GM19351 (cell line): Measurements from ENCODE around the gene AGBL4.
"Not testable (repeated sequence)": the region's sequence is repeated elsewhere in the genome, so short reads cannot be mapped to it uniquely, and the experiment has no call there.

Experiments
- ATAC-seq: cut with Tn5 transposase; IDR thresholded peaks from one replicate; pipeline ENCODE4 v1.9.1; 2021; ENCODE audit warnings: mild to moderate bottlenecking, moderate library complexity; ENCODE audit not compliant: unreplicated experiment

AGBL4 gene

DNA sequence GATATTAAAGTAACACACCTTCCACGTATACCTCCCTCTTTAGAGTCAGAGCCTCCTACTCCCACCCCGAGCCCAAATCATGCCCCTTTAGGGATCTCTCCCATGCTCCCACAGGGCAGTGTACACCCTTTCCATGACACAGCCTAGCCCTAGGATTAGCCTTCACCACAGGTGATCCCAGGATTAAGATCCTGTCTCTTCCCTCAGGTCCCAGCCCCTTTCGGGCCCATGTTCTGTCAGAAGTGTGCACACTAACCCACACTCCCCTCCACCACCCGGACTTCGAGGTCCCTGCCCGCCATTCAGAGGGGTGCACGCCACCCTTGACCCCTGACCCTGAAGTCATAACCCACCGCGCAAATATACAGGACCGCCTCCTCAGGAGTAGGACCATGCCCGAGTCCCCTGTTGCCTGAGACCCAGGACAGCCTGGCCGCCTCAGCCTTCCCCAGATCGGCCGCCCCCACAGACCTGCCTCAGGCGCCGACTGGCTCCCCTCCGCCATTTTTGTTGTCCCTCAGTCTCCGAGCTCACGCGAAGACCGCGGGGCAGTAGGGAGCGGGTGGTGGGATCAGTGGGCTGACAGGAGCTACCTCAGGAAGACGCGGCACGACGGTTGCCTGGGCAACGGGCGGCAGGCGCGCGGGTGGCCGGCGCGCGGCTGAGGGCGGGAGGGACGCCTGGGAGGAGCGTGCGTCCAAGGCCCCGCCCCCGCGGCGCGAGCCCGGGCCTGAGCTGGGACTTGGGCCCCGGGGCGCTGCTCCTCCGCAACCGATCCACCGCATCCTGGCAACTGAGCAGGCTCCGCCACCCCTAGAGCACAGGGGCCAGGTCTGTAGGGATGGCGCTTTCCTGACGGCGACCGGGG lies at the start of gene AGBL4:
Gene AGBL4, minus strand, starts transcription at position 663 of the 868 bp plus-strand sequence.
- ATAC-seq: no peak

DNA sequence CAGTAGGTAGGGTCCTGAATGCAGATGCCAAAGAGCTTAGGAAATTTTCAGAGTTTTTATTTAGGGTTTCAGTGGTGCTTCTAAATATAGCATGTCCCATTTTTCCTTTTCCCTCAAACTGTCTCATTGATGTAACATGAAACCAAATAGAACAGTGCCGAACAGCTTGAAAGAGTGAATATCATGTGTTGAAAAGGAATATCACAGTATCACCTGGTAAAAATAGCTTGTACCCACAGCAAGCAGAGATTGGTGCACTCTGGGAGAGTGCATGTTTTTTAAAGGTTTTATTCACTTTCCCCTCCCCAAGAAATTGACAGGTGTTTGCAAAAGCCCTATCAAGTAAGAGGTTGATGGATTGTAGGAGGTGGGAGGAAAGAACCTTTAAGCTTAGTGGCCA lies 43.1 kb upstream of the AGBL4 start:
- no peak for ATAC-seq

GRCh38 chr1:50060279-50060678 lies 36.5 kb upstream of the AGBL4 start:
- no peak for ATAC-seq

DNA sequence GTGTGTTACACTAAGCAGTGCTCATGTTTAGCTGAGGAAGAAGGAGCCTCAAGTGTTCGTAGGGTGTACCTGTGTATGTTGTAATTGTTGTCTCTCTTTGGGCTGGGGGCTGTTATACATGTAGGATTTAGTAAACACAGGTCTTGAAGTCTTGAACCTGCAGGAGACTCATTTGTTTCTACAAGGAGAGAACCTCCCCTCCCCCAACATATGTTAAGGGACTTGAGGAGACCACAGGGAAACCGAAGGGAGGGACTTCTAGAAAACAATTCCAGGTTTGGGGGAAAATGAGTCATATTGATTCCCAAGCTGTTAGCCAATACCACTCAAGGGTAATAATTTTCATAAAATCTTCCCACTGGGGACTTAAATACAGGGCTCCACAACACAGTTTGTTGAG lies 25.0 kb upstream of the AGBL4 start:
- ATAC-seq: no peak

DNA sequence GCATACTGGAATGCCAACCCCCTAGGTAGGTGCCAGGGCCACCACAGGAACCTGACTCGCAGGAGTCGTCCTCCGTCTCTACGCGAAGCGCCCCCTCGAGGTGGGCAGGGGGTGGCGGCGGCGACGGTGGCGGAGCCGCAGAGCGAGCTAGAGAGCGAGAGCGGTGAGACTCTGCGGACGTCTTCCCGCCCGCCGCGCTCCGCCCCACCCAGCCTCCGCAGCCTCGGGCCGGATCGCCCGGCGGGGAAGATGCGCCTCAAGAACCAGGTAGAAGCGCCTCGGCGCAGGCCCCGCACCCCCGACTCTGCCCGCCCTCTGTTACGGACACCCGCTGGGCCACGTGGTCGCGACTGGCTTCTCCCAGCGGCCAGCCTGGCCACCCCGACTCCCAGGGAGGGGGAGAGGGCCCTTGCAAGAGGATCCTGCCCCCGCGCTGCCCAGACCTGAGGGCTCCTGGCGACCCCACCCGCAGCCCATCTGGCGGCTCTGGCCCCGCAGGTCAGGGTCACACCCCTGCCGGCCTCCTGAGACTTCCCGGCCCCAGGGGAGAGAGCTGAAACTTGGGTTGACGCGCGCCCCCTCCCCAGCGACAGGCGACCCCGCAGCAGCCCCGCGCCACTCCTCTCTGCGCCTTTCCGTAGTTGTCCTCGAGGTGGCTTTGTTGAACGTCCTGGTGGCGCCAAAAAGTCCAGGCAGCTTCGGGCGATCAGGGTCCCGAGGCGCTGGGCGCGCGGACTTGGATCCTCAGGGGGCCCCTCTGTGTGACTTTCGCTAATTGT lies 24.4 kb upstream of the AGBL4 start:
- no peak for ATAC-seq

DNA sequence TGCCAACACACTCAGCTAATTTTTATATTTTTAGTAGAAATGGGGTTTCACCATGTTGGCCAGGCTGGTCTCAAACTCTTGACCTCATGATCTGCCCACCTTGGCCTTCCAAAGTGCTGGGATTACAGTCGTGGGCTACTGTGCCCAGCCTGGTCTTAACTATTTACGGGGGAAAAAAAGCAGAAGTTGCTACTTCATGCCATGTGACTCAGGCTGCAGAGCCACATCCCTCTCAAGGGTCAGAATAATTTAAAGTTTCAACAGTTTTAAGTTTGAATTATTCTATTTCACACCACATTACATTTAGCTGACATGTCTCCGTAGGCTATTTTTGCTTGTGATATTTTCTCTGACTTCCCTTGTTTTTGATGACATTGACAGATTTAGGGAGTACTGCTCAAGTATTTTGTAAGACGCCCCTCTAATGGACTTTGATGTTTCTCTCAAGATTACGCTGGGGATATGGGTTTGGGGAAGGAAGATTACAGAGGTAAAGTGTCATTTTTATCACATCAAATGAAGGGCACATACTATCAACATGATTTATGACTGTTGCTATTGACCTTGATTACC lies 14.6 kb upstream of the AGBL4 start:
- ATAC-seq: no peak

DNA sequence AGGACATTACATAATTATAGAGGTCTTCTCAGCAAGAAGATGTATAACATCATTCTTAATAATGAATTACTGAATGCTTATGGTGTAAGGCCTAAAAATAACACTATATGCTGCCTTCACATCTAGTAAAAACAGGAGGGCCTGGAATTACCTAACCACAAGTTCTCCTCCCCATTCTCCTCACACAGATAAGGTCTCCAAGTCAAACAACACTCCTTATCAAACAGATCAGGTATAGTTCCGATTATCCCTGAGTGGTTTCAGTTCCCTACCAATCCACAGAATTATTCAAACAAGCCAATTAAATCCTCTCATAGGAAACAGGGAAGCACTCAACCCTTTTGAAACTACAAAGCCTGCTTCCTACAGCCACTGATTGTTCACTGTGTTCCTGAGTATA lies 4.0 kb upstream of the AGBL4 start:
- no peak for ATAC-seq

DNA sequence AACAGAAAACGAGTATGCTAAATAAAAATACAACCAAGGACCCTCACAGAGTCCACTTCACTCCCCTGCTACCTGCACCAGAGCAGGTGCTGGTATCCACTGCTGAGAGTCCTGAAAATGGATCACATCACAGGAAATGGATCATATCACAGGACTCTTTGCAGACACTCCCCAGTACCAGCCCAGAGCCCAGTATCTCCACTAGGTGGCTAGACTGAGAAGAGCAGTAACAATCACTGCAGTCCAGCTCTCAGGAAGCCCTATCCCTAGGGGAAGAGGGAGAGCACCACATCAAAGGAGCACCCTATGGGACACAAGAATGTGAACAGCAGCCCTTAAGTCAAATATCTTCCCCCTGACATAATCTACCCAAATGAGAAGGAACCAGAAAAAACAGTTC lies 28.0 kb downstream of the AGBL4 start:
- ATAC-seq: no peak

- ATAC-seq: no peak
These were observed 52.7 kb downstream of the AGBL4 start for GRCh38 chr1:49971088-49971487.

- no peak for ATAC-seq
These were observed 72.4 kb downstream of the AGBL4 start for GRCh38 chr1:49951385-49951784.

GRCh38 chr1:49915301-49915700 lies 108.5 kb downstream of the AGBL4 start:
- ATAC-seq: not testable (repeated sequence)

GRCh38 chr1:49906365-49906764 lies 117.4 kb downstream of the AGBL4 start:
- ATAC-seq: no peak

DNA sequence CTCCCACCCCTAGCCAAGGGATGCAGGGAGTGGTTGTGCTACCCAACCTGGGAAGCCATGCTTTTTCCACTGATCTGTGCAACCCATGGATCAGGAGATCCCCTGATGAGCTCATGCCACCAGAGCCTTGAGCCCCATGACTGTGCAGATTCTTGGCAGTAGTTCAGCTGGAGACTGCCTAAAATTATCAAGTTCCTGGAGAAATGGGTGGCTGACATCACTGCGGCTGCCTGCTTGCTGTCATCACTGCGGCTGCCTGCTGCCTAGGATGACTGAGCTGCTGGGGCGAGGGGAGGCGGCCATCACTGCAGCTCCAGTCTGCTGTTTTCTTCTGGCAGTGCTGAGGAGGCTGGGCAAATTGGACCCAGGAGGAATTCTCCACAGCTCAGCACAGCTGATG lies 159.2 kb downstream of the AGBL4 start:
- no peak for ATAC-seq

DNA sequence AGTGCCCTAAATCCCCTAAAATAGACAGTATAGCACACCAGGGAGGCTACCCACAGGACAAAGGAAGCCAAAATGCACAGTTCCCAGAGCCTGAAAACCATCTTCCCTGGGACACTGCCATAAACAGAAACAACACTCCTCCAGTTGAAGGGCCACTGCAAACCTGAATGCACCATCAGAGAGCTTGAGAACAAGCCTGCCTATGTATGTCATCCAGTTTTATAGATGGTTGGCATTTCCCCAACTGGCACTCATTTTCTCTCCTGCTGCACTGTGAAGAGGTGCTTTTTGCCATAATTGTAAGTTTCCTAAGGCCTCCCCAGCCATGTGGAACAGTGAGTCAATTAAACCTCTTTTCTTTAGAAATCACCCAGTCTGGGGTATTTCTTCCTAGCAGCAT lies 169.0 kb downstream of the AGBL4 start:
- no peak for ATAC-seq

GRCh38 chr1:49842596-49842995 lies 181.2 kb downstream of the AGBL4 start:
- ATAC-seq: no peak

DNA sequence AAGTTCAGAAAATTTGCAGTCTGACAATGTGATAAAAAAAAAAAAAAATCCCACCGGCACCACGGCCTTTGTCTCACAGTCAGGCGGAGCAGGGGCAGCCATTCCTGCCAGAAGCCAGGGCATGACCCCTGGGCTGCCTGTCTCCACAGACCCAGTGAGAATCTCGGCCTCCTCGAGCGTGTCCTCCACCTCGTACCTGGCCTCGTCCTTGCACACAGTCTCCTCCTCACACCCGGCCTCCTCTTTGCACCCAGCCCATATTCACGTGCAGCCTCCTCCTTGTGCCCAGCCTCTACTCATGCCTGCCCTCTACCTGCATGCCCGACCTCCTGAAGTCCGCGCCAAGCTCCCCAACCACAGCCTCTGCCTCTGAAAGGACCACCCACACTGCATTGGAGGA lies 182.0 kb downstream of the AGBL4 start:
- ATAC-seq: no peak

DNA sequence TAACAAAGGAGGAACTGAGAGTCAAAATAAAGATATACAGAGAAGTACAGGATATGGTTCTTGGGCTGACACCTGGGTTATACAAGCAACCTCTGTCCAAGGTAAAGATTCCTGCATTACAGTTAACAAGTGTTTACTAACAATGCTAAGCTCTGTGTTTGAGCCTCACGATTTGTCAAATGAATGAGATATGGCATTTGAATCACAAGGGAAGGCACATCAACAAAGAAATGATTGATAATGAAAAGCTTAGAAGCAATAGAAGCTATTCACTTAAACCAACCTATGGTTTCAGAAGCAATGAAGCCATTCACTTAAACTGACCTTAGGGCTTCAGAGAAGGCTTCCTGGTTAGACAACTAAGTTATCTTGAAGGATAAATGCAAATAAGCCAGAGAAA lies 199.5 kb downstream of the AGBL4 start:
- no peak for ATAC-seq

DNA sequence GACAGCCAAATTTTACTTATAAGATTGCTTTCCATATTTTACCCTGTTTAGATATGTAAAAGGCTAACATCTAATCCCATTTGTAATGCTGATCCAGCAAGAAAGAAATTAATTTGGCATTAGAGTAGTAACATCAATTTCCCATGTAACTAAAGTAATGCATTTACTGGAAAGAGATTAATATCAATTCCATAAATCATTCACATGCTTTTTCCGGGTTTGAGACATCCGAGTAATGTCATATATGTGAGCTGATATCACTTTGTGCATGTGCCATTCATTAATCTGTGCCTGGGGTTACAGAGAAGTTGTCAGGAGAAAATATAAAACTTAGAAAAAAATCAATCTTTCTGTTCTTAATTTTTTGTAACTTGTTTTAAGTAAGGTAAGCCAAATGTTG lies 206.1 kb downstream of the AGBL4 start:
- ATAC-seq: no peak

GRCh38 chr1:49787013-49787412 lies 236.7 kb downstream of the AGBL4 start:
- ATAC-seq: not testable (repeated sequence)

DNA sequence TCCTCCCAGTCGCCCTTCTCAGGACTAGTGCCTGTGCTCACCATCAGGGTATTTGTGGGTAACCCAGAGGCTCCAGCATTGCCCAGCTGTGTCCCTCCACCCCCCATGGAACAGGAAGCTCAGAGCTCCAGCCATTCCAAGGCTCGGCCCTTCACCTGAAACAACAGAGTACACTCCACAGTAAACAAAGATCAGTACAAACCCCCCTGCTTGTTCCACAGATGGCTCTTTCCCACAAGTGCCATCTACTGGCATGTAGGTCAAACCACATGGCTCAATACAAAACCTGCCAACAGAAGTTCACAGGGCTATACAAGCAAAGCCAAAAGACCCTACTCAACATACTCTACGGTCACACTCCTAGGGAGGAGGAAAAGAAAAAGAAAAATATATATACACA lies 258.7 kb downstream of the AGBL4 start:
- no peak for ATAC-seq

- ATAC-seq: not testable (repeated sequence)
These were observed 285.6 kb downstream of the AGBL4 start for GRCh38 chr1:49738118-49738517.

- ATAC-seq: no peak
These were observed 295.4 kb downstream of the AGBL4 start for GRCh38 chr1:49728377-49728776.
